Esophagus squamous epithelium (tissue), 4 donors: ENCODE data around the gene TRPC4.

Experiments used
- POLR2A ChIP-seq, 4 donors: fragments of 450-650 bp; IDR thresholded peaks; one replicate each; pipeline ENCODE4 v1.6.1; 2017; ENCODE audit warnings: antibody characterized with exemption in 4 of 4, mild to moderate bottlenecking in 4 of 4, moderate library complexity in 3 of 4
- TF ChIP-seq, protein P1 (sequence below), 6 experiments: fragments of 450-650 bp in 4 of 6; fragments of 200-600 bp in 2 of 6; sonication (generic) in 2 of 6; IDR thresholded peaks; one replicate each; pipeline ENCODE4 v1.5.1; 2016 to 2019; ENCODE audit warnings: antibody characterized with exemption in 6 of 6, mild to moderate bottlenecking in 4 of 6, moderate library complexity in 4 of 6

DNA sequence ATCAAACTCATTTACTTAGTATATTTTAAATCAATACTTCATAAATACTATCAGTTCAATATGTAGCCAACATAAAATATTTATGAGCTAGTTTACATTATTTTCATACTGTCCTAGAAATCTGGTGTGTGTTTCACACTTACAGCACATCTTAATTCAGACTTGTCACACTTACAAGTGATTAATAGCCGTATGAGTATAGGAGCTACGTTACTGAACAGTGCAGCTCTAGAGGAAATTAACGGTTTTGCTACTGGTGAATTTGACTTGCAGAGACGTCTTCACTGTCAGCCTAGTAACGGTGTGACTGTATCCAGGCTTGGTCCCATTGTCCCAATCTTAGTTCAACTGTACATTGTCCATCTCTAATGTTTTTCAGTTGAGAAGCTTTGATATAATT lies 237.3 kb downstream of the TRPC4 start:
- no peak for TF ChIP-seq POLR2A (IDR thresholded peaks at IDR 0.05)
- TF ChIP-seq, protein P1, sequence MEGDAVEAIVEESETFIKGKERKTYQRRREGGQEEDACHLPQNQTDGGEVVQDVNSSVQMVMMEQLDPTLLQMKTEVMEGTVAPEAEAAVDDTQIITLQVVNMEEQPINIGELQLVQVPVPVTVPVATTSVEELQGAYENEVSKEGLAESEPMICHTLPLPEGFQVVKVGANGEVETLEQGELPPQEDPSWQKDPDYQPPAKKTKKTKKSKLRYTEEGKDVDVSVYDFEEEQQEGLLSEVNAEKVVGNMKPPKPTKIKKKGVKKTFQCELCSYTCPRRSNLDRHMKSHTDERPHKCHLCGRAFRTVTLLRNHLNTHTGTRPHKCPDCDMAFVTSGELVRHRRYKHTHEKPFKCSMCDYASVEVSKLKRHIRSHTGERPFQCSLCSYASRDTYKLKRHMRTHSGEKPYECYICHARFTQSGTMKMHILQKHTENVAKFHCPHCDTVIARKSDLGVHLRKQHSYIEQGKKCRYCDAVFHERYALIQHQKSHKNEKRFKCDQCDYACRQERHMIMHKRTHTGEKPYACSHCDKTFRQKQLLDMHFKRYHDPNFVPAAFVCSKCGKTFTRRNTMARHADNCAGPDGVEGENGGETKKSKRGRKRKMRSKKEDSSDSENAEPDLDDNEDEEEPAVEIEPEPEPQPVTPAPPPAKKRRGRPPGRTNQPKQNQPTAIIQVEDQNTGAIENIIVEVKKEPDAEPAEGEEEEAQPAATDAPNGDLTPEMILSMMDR (IDR thresholded peaks at IDR 0.05), result no peak
